SK-N-SH (cell line): Measurements from ENCODE around the gene WFDC6. TPM values are rescaled to one million over a fixed set of nuclear protein-coding genes. Genes with fewer than 3 reads are reported as not detected.

ENCODE experiments used
- CTCF ChIA-PET: fragments of 300-600, 350-600 bp; formaldehyde crosslinking; extraction: SDS; loops from one replicate; lab custom pipeline; 2021; lab: Yijun Ruan, JAX
- POLR2A ChIA-PET: fragments of 350-600 bp; sonication (Branson Sonifier 250); formaldehyde crosslinking; extraction: SDS; loops from one replicate; lab custom pipeline; 2020; ENCODE audit warnings: antibody characterized with exemption, inconsistent platforms; lab: Yijun Ruan, JAX
- DNase-seq: peaks from one replicate; pipeline ENCODE4 v3.0.0; 2012
- H2AFZ ChIP-seq: fragments of 200-600 bp; sonication (generic); 2 replicates; pipeline ENCODE4 v1.8.1; 2016; ENCODE audit warnings: antibody characterized with exemption, mild to moderate bottlenecking, low read depth
- H3F3A ChIP-seq: fragments of 200-600 bp; sonication (generic); replicated peaks from 2 replicates; pipeline ENCODE3; 2016; ENCODE audit warnings: antibody characterized with exemption, mild to moderate bottlenecking; ENCODE audit not compliant: insufficient read depth
- H3K27ac ChIP-seq, 2 experiments: fragments of 200-500 bp in 1 of 2; fragments of 200-600 bp in 1 of 2; sonication (Bioruptor generic) in 1 of 2; sonication (generic), shearing (Covaris generic) in 1 of 2; 2 replicates each; pipeline versions ENCODE4 v1.5.1 to v1.6.1; 2014 to 2016; ENCODE audit warnings: low read depth in 2 of 2, inconsistent platforms in 1 of 2, low read length in 1 of 2, mild to moderate bottlenecking in 1 of 2, mixed read lengths in 1 of 2
- H3K27me3 ChIP-seq: fragments of 200-600 bp; sonication (generic), shearing (Covaris generic); 2 replicates; pipeline ENCODE4 v1.6.1; 2016; ENCODE audit warnings: mixed run types; ENCODE audit not compliant: insufficient read depth
- H3K36me3 ChIP-seq, 2 experiments: fragments of 200-500 bp in 1 of 2; fragments of 200-600 bp in 1 of 2; sonication (Bioruptor generic) in 1 of 2; sonication (generic) in 1 of 2; replicated peaks in 1 of 2; 2 replicates each; pipeline versions ENCODE3 to v1.5.1; 2014 to 2016; ENCODE audit warnings: low read length in 1 of 2, mild to moderate bottlenecking in 1 of 2; ENCODE audit not compliant: insufficient read depth in 2 of 2, control insufficient read depth in 1 of 2
- H3K4me1 ChIP-seq, 2 experiments: fragments of 200-500 bp in 1 of 2; fragments of 200-600 bp in 1 of 2; sonication (Bioruptor generic) in 1 of 2; sonication (generic), shearing (Covaris generic) in 1 of 2; 2 replicates each; pipeline versions ENCODE4 v1.5.1 to v1.6.1; 2014 to 2016; ENCODE audit warnings: low read depth in 1 of 2, low read length in 1 of 2, mixed run types in 1 of 2; ENCODE audit not compliant: insufficient read depth in 2 of 2, control insufficient read depth in 1 of 2
- H3K4me2 ChIP-seq: fragments of 200-600 bp; sonication (generic), shearing (Covaris generic); 2 replicates; pipeline ENCODE4 v1.6.1; 2017; ENCODE audit warnings: mixed run types
- H3K4me3 ChIP-seq, 2 experiments: fragments of 200-500 bp in 1 of 2; fragments of 200-600 bp in 1 of 2; sonication (Bioruptor generic) in 1 of 2; sonication (generic), shearing (Covaris generic) in 1 of 2; 2 replicates each; pipeline versions ENCODE4 v1.5.1 to v1.8.1; 2014 to 2016; ENCODE audit warnings: low read depth in 2 of 2, inconsistent platforms in 1 of 2, low read length in 1 of 2, mild to moderate bottlenecking in 1 of 2, mixed read lengths in 1 of 2, moderate library complexity in 1 of 2
- H3K79me2 ChIP-seq: fragments of 200-600 bp; sonication (generic); 2 replicates; pipeline ENCODE4 v1.8.1; 2017; ENCODE audit warnings: mild to moderate bottlenecking; ENCODE audit not compliant: insufficient read depth
- H3K9ac ChIP-seq: fragments of 200-600 bp; sonication (generic); 2 replicates; pipeline ENCODE4 v1.6.1; 2017; ENCODE audit warnings: mixed run types
- H3K9me2 ChIP-seq: fragments of 200-600 bp; sonication (generic); 2 replicates; pipeline ENCODE4 v1.6.1; 2017; ENCODE audit warnings: mixed run types
- H3K9me3 ChIP-seq: fragments of 200-600 bp; sonication (generic); 2 replicates; pipeline ENCODE4 v1.6.1; 2017; ENCODE audit warnings: mixed run types, mild to moderate bottlenecking, moderate library complexity
- H4K20me1 ChIP-seq: fragments of 200-600 bp; sonication (generic); 2 replicates; pipeline ENCODE4 v1.6.1; 2017; ENCODE audit warnings: mild to moderate bottlenecking, mixed run types; ENCODE audit not compliant: insufficient read depth
- CTCF ChIP-seq: fragments of 200-600 bp; sonication (generic); IDR thresholded peaks from 2 replicates; pipeline ENCODE4 v1.6.1; 2017; ENCODE audit warnings: antibody characterized with exemption, mild to moderate bottlenecking, moderate library complexity
- EZH2phosphoT487 ChIP-seq: fragments of 200-600 bp; sonication (generic); IDR thresholded peaks from 2 replicates; pipeline ENCODE4 v1.6.1; 2017; ENCODE audit warnings: low read depth, mixed run types, mild to moderate bottlenecking, antibody characterized with exemption, moderate library complexity, borderline replicate concordance
- FOSL2 ChIP-seq: IDR thresholded peaks from 2 replicates; pipeline ENCODE4 v1.4.0; 2012; ENCODE audit warnings: low read depth, mild to moderate bottlenecking, moderate library complexity, borderline replicate concordance
- FOXJ3 ChIP-seq: sonication (generic); formaldehyde crosslinking; IDR thresholded peaks from 2 replicates; pipeline ENCODE4 v1.5.1; 2020; ENCODE audit warnings: mild to moderate bottlenecking, missing genetic modification reagents
- FOXM1 ChIP-seq: IDR thresholded peaks from 2 replicates; pipeline ENCODE4 v1.4.0; 2012; ENCODE audit warnings: low read depth, mild to moderate bottlenecking
- GABPA ChIP-seq: IDR thresholded peaks from 2 replicates; pipeline ENCODE4 v1.4.0; 2012; ENCODE audit warnings: low read depth, mild to moderate bottlenecking
- GATA2 ChIP-seq: sonication (generic); formaldehyde crosslinking; IDR thresholded peaks from 2 replicates; pipeline ENCODE4 v1.5.0; 2020; ENCODE audit warnings: mild to moderate bottlenecking, missing genetic modification reagents
- MXI1 ChIP-seq: IDR thresholded peaks from 2 replicates; pipeline ENCODE4 v1.6.1; 2012; ENCODE audit warnings: mild to moderate bottlenecking, low read depth, low read length, improper control_type of control experiment
- NFIC ChIP-seq: IDR thresholded peaks from 2 replicates; pipeline ENCODE4 v1.4.0; 2012; ENCODE audit warnings: borderline replicate concordance
- POLR2AphosphoS5 ChIP-seq: IDR thresholded peaks from 2 replicates; pipeline ENCODE4 v1.6.1; 2012; ENCODE audit warnings: low read depth, low read length
- RCOR1 ChIP-seq: fragments of 150-350 bp; IDR thresholded peaks from 2 replicates; pipeline ENCODE4 v1.6.1; 2017; ENCODE audit warnings: antibody characterized with exemption, low read length
- RFX5 ChIP-seq: IDR thresholded peaks from 2 replicates; pipeline ENCODE4 v1.6.1; 2012; ENCODE audit warnings: mild to moderate bottlenecking, improper control_type of control experiment, low read length
- RXRA ChIP-seq: IDR thresholded peaks from 2 replicates; pipeline ENCODE4 v1.4.0; 2012; ENCODE audit warnings: low read depth, mild to moderate bottlenecking, borderline replicate concordance
- SMC3 ChIP-seq: IDR thresholded peaks from 2 replicates; pipeline ENCODE4 v1.6.1; 2012; ENCODE audit warnings: low read depth, low read length, improper control_type of control experiment
- TAF1 ChIP-seq: IDR thresholded peaks from 2 replicates; pipeline ENCODE4 v1.6.1; 2012; ENCODE audit warnings: low read depth, mild to moderate bottlenecking, low read length, moderate library complexity, borderline replicate concordance
- TCF12 ChIP-seq: IDR thresholded peaks from 2 replicates; pipeline ENCODE4 v1.4.0; 2012
- TEAD4 ChIP-seq: IDR thresholded peaks from 2 replicates; pipeline ENCODE4 v1.4.0; 2012; ENCODE audit warnings: mild to moderate bottlenecking, borderline replicate concordance; ENCODE audit not compliant: insufficient read depth
- YY1 ChIP-seq: IDR thresholded peaks from 2 replicates; pipeline ENCODE4 v1.4.0; 2012; ENCODE audit warnings: low read depth, mild to moderate bottlenecking
- WGBS: methylation state at CpG from one replicate; pipeline ENCODE4 v1.1.6; 2017; ENCODE audit warnings: low lambda C conversion rate; 5-methylcytosine and 5-hydroxymethylcytosine counted together
- polyA plus RNA-seq, 3 experiments: library from polyadenylated mRNA; depleted of rRNA; stranded (reverse); fragments of >200 nt; gene quantifications; 2 replicates each; pipeline ENCODE4 v1.2.3, GENCODE V29; 2012
- TF ChIP-seq, protein P1 (sequence below): IDR thresholded peaks from 2 replicates; pipeline ENCODE4; 2012

The WFDC6 gene
- polyA plus RNA-seq, 1 of the 3 experiments (the other 2 are of a cell fraction) = not detected

DNA sequence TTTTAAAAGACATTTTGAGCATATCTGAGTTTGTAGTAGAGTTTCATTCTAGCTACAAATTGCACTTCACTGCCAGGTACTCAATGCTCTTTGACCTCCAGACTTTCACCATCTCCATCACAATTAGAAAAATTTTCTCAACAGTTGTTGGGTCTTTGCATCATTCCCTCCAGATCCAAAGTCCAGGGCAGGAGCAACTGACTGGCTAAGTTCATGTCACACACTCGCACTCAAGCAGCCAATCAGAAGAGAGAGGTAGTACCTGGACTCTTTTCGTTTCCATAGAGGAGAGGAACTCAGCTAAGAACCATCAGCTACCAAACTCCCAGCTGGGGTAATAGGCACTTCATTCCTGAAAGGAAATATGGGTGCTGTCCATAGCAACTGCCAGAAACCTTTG, 32.9 kb downstream of the WFDC6 start:
- no peak overlapping the region for H3K27ac ChIP-seq
- WGBS = 53% methylated on average over 2 of the region's 2 CpGs
- H3K9me2 ChIP-seq = no peaks in the 10 kb centered on the region
- no peak overlapping the region for H3K9ac ChIP-seq
- DNase-seq = no peak
- H2AFZ ChIP-seq = no peak overlapping the region
- no peaks in the 10 kb centered on the region for H3K4me1 ChIP-seq
- no peak overlapping the region for H3K4me2 ChIP-seq
- no peaks in the 10 kb centered on the region for H3K79me2 ChIP-seq
- H3F3A ChIP-seq = peaks cover 6% of the 10 kb centered on the region
- TF ChIP-seq RFX5 (no peak), GABPA (no peak), YY1 (no peak), NFIC (no peak)
- TF ChIP-seq, protein P1, sequence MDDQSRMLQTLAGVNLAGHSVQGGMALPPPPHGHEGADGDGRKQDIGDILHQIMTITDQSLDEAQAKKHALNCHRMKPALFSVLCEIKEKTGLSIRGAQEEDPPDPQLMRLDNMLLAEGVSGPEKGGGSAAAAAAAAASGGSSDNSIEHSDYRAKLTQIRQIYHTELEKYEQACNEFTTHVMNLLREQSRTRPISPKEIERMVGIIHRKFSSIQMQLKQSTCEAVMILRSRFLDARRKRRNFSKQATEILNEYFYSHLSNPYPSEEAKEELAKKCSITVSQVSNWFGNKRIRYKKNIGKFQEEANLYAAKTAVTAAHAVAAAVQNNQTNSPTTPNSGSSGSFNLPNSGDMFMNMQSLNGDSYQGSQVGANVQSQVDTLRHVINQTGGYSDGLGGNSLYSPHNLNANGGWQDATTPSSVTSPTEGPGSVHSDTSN = no peak
- POLR2A ChIA-PET = no interaction called here
- no peaks in the 10 kb centered on the region for H4K20me1 ChIP-seq
- no peaks in the 10 kb centered on the region for H3K9me3 ChIP-seq
- H3K27me3 ChIP-seq = no peaks in the 10 kb centered on the region; the same call in 1 of the 2 replicates
- no peak overlapping the region for H3K4me3 ChIP-seq
- CTCF ChIA-PET = interaction anchor here (0.9 kb wide), 1 partner anchor 20 kb away, joined by 3 read pairs; no protein-coding TSS in a partner anchor
- H3K36me3 ChIP-seq = no peaks in the 10 kb centered on the region

GRCh38 chr20:45503403-45503802, 35.9 kb downstream of the WFDC6 start:
- ChIA-PET CTCF (no interaction called here), POLR2A (no interaction called here)
- no peaks in the 10 kb centered on the region for H3K4me1 ChIP-seq
- H3K27me3 ChIP-seq = peaks cover 10% of the 10 kb centered on the region; the same call in 1 of the 2 replicates
- H3K9me3 ChIP-seq = no peaks in the 10 kb centered on the region
- no peak overlapping the region for H2AFZ ChIP-seq
- H3K9ac ChIP-seq = no peak overlapping the region
- no peak overlapping the region for H3K4me2 ChIP-seq
- H3K27ac ChIP-seq = no peak overlapping the region
- TF ChIP-seq RFX5 = no peak
- no peak for TF ChIP-seq TAF1
- no peak for TF ChIP-seq NFIC
- no peak for TF ChIP-seq FOXM1
- no peak for TF ChIP-seq MXI1
- no peak for TF ChIP-seq POLR2AphosphoS5
- TF ChIP-seq EZH2phosphoT487 = no peak
- no peak for TF ChIP-seq GATA2 (CRISPR knock-in tag)
- no peak for TF ChIP-seq TCF12
- TF ChIP-seq FOSL2 = no peak
- H3K9me2 ChIP-seq = no peaks in the 10 kb centered on the region
- no peaks in the 10 kb centered on the region for H3K36me3 ChIP-seq
- no peak for DNase-seq
- H4K20me1 ChIP-seq = no peaks in the 10 kb centered on the region
- WGBS = 14% methylated on average over 2 of the region's 2 CpGs
- H3K4me3 ChIP-seq = no peak overlapping the region
- H3F3A ChIP-seq = peaks cover 6% of the 10 kb centered on the region
- H3K79me2 ChIP-seq = no peaks in the 10 kb centered on the region

- Histone ChIP-seq H2AFZ (no peak overlapping the region), H3F3A (peaks cover 6% of the 10 kb centered on the region), H3K9me3 (no peaks in the 10 kb centered on the region), H3K27me3 (peaks cover 10% of the 10 kb centered on the region; the same call in 1 of the 2 replicates), H3K79me2 (no peaks in the 10 kb centered on the region), H3K36me3 (no peaks in the 10 kb centered on the region), H3K9ac (no peak overlapping the region), H3K4me1 (no peaks in the 10 kb centered on the region), H3K4me3 (no peak overlapping the region), H3K27ac (no peak overlapping the region), H3K9me2 (no peaks in the 10 kb centered on the region), H3K4me2 (no peak overlapping the region), H4K20me1 (no peaks in the 10 kb centered on the region)
- no peak for TF ChIP-seq TEAD4
- no peak for TF ChIP-seq RXRA
- no peak for TF ChIP-seq SMC3
- TF ChIP-seq GABPA = no peak
- no peak for TF ChIP-seq NFIC
- TF ChIP-seq RCOR1 = no peak
- TF ChIP-seq FOXJ3 (CRISPR knock-in tag) = no peak
- no peak for TF ChIP-seq CTCF
- CTCF ChIA-PET = interaction anchor here (1.0 kb wide), 1 partner anchor 17 kb away, joined by 3 read pairs; no protein-coding TSS in a partner anchor
- no peak for DNase-seq
- 0% methylated on average over 1 of the region's 1 CpG for WGBS
- POLR2A ChIA-PET = no interaction called here
Observed at GRCh38 chr20:45502561-45502960, 36.7 kb downstream of the WFDC6 start.
